Stromal cell of bone marrow (primary cell): ENCODE results near the gene SFRP5.

Experiments used
- DNase-seq: peaks from one replicate; pipeline ENCODE4 v3.0.0-alpha.2; 2012; ENCODE audit warnings: low read depth

Gene SFRP5

DNA sequence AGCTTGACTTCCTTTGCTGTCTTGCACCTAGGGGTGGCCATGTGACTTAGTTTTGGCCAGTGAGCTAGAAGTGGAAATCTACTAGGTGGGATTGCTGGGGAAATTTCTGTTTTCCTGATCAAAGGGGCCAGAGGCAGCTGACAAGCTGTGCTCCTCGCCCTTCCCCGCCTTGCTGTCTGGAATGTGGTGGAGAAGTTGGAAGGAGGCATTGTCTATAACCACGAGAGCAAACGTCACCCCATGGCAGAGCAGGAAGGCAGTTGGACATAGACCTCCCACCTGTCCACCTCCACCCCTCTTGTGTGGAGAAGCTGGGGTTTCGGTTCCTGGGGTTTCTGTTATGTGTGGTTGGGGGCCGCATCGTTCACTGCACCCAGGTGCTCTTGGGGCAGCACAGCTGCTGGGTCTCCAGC is 7.3 kb downstream of the SFRP5 start:
- no peak for DNase-seq

DNA sequence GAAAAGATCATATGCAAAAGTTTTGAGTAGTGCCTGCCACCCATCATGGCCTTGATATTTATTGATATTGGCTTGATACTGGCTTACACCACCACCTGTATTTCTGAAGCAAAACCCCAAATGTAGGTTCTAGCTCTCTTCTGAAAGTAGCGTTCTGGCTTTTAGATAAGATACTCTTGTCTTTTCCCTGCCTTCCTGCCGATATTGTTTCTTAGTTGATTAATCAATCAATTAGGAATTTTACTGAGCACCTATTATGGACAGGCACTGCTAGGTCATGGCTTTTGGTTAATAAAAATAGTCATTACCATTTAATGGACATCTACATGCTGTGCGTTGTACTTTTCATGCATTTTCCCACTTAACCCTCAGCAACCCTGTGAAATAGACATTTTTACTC is 7.9 kb downstream of the SFRP5 start:
- no peak for DNase-seq

DNA sequence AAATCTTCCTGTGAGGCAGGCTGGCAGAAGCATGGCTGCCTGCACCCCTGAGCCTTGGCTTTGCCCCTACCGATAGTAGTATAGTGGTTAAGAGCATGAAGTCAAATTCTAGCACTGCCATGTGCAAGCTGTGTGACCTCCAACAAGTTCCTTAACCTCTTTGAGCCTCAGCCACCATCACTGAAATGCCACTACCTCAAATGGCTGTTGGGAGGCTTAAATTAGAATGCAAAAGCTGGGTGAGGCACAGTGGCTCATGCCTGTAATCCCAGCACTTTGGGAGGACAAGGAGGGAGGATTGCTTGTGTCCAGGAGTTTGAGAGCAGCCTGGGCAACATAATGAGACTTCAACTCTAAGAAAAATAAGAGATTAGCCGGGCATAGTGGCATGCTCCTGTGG is 8.4 kb downstream of the SFRP5 start:
- no peak for DNase-seq

DNA sequence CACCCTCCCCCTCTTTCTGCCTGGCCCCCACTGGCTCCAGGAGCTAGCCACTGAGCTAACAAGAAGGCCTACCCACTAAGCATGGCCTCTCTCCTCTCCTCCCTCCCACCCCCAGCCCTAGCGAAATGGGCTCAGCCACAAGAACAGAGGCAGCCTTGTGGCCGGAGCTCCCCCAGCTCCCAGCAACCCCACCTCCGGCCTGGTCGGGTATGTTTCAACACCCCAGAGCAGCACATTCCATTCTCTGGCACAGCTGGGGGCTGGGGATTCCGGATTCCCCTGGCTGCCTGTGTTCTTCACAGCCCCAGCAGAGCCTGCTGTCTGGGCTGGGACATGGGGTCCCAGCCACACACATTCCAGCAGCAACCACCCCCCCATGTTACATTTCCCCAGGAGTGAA is 9.0 kb downstream of the SFRP5 start:
- no peak for DNase-seq

DNA sequence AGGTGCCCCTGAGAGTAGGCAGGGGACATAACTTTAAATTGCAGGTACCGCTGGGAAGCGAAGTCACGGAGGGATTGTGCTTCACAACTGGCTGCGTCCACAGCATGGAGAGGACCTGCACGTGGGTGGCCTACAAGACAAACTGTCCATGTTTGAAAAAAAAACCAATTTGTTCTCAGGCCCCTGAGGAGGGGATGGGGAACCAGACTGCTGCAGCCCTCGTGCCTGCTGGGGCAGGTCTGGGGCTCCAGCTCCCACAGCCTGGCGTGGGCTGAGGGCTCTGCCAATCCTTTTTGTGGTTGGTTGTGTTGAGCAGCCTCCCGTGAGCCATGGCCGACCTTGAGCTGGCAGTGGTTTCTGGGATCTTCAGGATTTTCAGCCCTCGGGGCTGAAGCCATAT is 9.7 kb downstream of the SFRP5 start:
- no peak for DNase-seq

DNA sequence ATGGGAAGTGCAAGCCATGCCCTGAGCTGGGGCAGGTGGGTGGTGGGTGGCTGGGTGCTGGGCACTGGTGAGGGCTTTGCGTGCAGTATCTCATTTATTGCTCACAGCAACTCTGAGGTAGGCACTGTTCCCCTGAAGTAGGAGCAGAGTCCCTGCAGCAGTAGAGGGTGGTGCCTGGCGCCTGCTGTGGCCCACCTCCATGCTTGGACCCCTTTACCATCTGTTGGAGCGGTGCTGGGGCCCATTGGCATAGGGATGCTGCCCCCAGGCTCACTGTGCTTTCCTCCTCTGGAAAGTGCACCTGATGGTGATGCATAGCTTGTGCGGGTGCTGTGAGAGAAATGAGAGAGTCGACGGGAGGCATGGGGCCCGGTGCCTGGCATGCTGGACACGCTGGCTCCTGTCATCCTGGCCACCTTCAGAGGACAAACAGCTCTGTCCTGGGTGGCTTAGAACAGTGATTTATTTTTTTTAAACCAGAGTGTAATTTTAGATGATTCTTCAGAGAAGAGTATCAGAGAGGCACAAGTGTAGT is 10.4 kb downstream of the SFRP5 start:
- DNase-seq, result no peak

DNA sequence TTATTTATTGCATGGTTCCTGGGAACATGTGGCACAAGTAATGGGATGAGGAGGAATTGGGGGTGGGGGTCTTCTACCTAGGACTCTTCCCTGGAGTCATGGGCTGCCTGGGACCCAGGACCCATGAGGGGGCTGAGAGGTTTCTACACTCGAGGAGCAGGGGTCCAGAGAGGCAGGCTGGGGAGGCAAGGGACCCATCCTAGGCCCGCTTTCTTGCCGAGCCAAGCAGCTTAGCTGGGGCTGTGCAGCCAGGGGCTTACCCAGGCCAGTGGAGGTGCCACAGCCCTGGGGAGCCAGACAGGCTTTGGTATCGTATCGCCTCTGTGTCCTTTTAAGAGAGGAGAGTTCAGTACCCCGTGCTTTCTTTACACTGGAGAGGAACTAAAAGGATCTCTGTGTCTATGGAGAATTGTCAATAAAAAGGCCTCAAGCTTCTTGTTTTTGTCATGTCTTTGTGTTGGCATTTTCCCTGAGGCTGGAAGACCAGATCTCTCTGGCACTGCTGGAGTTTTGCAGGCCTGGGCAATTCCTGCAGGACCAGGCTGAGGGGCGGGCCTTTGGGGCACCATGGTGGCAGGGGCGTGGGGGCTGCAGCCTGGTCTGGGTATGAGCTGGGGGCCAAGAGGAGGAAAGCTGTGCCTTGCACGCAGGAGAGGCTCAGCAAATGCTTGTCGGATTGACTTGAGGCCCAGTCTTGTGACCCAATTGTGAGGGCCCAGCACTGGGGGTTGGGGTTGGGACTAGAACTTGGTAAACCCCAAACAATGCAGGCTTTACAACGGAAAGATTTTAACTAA is 11.1 kb downstream of the SFRP5 start:
- no peak for DNase-seq

DNA sequence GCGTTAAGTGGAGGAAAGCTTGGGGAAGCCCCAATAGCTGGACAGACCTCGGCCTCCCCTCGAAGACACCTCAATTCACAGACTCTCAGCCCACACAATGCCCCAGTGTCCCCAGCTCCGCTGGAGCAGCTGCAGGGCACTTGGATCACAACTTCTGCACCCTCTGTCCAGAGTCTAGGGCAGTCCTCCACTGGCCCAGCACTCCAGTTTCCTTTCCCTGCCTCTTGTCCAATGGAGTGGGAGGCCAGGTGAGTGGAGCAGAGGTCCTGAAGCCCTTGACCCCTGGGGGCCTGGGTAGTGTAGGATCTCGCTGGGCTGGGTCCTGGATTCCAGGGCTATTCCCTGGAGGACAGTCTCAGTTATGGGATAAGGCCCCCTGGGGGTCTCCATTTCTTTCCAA is 11.9 kb downstream of the SFRP5 start:
- no peak for DNase-seq

DNA sequence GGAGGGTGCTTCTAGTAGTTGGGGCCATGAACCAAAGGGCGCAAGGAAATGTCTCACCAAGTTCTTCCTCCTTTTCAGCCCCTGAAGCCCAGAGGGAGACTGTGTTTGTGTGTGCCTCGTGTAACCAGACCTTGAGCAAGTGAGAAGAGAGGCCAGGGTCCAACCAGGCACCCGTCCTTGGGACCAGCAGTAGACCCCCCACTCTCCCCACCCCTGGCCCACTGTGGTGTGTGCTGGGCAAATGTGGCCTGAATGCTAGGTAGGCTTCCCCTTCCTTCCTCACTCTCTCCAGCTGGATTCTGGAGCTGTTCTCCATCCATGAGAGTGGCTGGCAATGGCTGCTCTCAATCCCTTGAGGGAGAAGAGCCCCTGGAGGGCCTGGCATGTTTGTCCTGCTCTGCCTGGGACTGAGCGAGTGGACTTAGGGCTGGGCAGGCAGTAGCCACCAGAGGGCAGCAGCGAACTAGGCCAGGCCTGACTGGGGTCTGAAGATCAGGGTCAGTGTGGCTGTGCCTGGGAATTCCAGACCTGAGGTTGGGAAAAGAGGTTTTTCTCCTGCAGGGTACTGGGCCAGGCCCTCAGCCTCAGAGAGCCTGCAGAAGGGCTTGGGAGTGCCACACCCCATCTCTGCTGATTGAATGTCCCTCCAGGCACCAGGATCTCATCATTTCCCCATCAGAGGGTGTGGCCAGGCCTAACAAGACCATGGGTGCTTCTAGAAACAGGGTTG is 12.5 kb downstream of the SFRP5 start:
- DNase-seq, result peak; percentile 17

DNA sequence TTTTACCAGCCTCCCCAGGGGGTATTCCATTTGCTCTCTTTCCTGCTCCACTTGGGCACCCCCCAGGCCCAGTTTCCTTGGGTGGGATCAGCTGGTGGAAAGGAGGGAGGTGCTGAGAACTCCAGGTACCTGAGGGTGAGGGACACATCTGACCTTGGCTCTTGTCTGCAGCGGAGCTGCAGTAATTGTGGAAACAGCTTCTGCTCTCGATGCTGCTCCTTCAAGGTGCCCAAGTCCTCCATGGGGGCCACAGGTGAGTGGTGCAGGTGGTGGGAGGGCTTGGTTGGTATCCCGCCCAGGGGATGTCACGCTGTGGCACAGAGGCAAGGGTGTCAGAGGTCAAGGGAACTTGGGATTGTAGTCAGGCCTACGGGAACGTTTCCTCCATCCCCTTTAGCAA is 14.3 kb downstream of the SFRP5 start:
- DNase-seq, result no peak

DNA sequence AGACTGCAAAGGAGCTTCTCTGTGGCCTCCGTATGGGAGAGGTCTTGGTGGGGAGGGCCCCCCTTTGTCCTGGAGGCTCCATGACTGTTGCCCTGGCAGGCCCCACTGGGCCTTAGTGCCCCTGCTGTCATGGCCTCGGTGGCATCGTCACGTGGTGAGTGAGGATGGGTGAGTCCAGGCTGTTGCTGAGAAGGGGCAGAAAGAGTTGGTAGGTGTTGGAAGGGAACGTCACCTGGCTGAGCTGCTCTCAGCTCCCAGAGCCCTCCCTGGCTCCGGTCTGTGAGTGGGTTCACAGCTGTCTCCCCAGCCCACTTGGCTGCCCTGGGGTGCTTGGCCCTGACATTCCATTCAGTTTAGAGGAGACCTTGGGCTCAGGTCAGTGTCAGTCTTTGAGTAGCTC is 16.1 kb downstream of the SFRP5 start:
- no peak for DNase-seq

DNA sequence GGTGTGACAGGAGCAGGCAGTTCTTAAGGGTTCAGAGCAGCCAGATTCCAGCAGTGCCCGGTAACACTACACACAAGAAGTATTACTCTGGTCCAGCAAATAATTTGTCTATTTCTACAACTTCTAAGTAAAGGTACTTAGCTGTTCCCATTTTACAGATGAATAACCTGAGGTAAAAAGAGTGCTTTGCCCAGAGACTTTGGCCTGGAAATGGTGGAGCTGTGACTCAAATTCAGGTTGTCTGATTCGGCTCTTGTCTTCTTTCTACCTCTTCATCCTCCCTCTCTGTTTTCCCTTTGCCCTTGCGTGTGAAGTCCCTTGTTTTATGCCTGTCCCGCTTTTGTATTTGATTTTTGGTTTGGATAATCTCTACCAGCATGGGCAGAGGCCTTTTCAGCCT is 17.1 kb downstream of the SFRP5 start:
- DNase-seq, result no peak

DNA sequence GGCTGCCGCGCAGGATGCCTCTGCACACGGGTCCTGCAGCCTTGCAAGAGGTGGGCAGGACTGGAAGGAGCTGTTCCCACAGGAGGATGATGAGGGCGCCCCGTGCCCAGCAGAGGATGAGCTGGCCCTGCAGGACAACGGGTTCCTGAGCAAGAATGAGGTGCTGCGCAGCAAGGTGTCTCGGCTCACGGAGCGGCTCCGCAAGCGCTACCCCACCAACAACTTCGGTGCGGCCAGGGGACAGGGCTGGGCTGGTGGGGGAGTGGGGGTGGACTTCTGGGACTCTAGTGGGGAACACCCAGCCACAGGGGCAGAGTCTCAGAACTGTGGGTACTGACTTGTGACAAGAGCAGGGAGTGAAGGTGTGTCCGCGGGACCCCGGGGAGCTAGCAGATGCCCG is 18.8 kb downstream of the SFRP5 start:
- no peak for DNase-seq

DNA sequence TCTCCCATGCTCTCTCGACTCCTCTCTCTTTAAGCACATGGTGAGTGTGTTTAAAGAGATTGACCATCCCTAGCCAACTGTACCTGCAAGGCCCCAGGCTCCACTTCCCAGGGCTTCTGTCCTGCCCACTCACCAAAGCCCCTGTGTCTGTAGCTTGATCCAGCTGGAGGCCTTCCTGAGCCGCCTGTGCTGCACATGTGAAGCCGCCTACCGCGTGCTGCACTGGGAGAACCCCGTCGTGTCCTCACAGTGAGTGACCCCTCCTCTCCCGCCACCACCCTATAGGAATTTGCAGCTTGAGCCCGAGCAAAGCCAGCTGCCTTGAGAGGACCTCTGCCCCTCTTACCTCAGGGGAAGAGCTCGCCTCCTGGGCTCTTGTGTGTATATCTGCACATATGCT is 23.7 kb downstream of the SFRP5 start:
- no peak for DNase-seq

DNA sequence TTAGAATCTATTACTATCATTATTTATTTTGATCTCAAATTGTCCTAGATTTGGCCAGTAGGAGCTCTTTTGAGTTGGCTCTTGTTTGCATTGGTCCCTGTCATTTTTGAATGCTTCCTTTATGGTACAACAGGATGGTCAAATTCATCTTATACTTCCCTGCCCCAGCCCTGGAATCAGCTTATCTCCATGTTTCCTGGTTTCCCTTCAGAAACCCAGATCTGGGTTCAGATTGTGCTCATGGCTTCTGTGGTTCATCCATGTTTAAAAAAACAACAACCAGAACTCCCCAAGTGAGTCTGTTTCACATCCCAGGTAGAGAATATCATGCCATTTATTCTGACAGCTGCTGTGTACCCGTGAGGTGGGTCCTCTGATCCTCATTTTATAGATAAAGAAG is 24.2 kb downstream of the SFRP5 start:
- no peak for DNase-seq

DNA sequence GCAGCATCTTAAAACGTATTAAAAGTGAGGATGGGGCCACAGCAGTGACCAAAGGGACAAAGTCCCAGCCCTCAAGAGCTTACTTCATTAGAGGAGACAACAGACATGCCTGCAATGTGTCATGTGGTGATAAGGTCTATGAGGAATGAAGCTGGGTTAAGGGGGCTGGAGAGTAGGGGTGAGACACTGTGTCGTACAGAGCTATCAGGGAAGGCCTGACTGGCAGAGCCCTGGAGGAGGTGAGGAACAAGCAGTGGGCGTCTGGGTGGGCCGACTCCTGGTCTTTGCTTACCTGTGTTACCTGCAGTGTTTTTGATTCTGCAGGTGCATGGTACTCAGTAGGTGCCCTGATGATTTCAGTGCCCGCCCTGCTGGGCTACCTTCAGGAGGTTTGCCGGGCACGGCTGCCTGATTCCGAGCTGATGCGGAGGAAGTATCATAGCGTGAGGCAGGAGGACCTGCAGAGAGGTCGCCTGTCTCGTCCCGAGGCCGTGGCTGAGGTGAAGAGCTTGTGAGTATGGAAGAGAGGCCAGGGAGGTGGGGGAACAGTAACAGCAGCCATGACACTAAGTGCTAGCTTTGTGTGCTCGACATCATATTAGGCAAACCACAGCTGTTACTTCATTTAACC is 27.3 kb downstream of the SFRP5 start:
- DNase-seq, result no peak

DNA sequence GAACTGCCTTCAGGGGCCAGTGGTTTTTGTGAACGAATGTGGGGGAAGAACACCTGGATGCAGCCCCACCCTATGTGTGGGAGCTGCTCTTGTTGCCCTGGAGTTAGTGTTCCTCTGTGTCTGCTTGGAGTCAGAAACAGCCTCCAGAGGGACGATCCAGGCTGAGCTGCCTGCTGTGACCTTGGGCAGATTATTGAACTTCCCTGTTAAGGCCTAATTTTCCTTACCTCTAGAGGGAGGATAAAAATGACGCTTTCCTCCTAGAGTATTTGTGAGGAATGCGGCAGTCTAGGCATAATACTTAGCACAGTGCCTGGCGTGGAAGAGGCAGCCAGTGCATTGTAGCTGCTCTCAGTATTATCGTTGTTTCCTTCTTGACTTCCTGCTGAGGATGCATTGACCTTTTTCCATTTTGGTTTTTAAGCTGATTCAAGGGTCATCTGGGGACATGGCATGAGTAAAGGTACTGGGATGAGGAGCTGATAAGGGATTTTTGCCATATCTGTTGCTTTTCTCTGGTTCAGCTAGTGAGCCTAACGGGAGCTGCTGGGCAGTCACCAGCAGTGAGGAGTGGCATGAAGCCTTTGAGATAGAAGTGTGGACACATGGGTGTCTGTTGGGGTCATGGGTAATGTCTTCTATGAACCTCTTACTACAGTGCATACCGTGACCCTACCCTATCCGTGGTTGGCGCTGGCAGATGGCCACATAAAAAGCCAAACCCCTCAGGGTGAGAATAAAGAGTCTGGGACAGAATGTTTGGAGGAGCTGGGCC is 28.4 kb downstream of the SFRP5 start:
- DNase-seq, result no peak

DNA sequence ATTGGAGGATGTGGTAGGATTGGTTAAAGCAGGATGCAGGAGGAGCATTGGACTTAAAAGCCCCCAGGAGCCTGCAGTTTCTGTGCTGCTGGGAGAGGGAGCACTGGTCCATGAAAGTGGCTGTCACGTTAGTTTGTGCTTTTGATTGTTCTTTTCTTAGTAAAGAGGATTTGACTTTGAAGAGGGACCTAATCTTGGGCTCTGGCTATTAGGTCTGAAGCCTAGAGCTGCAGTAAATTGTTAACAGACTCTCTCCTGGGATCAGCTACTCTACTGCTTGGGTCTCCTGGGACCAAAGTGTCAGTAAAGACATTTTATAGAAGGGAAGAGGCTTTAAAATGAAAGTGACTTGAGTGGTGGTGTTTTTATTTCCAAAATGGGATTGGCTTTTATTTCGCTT is 31.2 kb downstream of the SFRP5 start:
- DNase-seq, result no peak

DNA sequence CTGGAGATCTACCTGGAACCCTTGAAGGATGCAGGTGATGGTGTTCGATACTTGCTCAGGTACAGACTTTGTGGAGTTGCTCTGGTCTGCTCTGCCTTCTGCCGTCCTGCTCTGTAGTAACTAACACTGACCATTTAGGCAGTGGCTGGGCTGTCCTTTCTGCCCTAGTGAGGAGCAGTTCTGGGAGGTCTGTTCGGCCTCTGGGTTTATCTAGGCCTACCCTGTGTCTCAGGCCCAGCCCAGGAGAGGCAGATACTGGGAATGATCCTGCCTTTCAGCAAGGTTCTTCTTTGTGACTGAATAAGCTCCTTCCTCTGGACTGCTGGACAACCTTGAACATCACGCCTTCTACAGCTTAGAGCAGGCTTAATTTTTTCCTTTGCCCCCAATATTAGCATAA is 33.2 kb downstream of the SFRP5 start:
- no peak for DNase-seq

DNA sequence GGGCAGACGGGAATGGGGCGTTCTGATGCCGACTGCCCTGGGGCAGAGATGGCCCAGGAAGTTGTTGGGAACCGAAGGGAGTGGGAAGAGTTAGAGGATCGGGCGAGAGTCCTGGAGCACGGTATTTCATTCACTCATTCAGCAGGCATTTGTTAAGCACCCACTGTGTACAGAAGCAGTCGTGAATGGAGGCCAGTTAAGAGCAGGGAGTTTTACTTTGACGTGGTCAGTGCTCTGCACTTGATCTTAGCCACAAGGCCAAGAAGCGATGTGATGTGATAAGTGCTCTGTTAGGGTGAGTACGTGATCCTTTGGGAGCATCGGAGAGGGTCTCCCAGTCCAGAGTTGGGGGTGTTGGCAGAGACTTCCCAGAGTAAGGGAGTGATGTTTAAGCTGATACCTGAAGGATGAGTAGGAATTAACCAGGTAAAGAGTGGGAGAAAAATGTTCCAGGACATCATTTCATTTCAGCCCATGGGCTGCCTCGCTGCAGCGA is 34.0 kb downstream of the SFRP5 start:
- DNase-seq, result no peak

DNA sequence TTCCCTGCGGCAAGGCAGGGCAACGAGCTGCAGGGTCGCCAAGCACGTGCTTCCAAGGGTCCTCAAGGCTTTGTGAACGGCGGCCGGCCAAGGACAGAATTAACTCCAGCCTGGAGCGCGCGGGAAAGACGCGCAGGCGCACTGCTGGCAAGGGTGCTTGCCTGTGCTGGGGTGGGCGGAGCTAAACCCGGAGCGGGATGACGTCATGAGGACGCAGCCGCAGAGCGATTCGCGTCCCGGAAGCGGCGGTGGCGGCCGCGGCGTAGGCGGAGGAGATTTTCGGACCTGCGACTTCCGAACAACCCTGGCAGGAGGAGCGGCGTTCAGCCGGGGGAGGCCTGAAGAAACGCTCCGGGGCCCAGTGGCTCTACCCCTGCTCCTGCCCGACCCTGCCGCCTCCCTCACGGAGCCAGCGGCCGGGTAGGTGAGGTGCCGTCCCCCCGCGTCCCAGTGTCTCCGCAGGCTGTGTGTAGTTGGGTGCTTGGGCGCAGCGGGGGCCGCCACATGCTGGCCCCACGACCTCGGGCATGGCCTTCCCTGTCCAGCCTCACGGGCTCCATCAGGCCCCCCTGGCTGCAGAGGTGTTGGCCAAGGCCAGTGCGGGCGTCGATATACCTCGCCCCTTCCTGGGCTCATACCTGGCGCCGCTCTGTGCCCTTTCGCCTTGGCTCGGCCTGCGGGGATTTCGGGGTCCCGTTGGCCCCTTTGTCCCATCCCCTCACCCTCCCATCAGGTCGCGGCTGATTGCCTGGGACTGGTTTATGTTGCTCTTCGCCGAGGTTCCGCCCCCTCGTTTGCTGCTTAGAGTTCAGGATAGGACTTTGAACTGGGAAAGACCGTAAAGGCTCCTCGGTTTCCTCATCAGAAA is 34.7 kb downstream of the SFRP5 start, which contains the start of gene ZFYVE27:
Gene ZFYVE27, plus strand, starts transcription at position 227 of the 868 bp plus-strand sequence. CDS start 1,350 bp downstream, outside the sequence.
- peak; percentile 83 for DNase-seq
